ENCODE data around the gene WDFY4.

The WDFY4 gene

DNA sequence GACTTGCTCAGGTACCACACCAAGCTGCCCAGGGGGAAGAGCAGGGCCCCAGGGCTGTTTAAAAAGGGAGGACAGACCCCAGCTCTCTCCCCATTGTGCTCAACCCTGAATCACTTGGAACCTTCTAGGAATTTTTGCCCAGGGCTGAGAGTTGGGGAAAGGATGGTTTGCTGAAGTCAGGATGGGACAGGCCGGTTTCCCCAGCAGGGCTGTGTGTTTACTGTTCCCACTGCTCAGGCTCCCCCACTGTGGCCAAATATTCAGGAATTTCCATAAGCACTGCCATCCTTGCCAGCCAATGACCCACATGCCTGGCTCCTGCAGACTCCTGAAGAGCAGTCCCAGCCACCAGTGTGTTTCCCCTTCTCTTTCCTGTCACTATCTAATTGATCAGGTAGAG lies 120.7 kb downstream of the WDFY4 start:
- in situ Hi-C loops (cut with MboI; ENCODE audit: low sequenced_read_pairs), result no loop called here

GRCh38 chr10:48805848-48806247 lies 121.2 kb downstream of the WDFY4 start:
- in situ Hi-C loops (cut with MboI; ENCODE audit: low sequenced_read_pairs), result no loop called here

DNA sequence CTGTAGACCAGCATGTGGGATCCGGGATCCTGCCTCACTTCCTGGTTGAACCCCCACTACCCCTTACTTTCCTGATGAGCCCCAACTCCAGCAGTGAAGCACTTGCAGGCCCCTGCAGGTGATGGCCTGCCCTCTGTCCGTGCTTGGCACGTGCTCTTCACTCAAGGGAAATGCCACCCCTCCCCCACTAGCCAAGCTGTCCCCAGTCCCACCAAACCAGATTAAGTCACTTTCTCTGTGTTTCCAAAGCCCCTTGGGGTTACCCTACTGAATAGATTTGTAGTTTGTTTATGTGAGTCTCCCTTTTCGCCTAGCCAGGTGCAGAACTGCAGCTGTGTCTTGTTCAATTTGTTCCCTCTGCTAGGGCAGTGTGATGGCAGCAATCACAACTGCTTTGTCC lies 121.7 kb downstream of the WDFY4 start:
- in situ Hi-C loops (cut with MboI; ENCODE audit: low sequenced_read_pairs), result no loop called here

DNA sequence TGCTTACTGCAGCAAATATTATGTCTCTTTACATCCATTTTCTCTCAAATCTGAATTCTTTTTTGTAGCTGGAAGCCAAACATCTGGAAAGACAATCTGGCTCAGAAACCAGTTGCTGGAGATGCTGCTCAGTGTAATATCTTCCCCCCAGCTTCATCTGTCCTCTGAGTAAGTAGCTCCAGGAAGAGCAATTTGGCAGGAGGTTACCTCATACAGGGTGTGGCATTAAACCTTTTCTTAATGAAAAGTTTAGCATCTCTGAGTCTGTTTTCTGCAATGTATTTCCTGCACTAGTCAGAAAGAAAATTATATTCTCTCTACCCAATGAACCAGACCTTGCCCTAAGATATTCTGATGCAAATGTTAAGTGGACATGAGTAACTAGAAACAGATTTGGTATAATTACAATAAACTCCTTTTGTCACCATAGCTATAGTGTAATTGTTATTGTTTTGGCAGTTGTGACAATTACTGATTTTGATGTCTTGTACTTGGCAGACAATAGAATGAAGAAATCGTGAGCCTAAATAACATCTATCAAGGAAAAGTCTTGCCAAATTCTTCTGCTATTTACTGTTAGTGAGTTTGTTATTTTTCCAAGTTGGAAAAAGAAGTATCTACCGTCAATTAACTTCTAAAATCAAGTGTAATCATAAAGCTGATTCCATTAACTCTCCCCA lies 123.3 kb downstream of the WDFY4 start:
- in situ Hi-C loops (cut with MboI; ENCODE audit: low sequenced_read_pairs), result no loop called here

DNA sequence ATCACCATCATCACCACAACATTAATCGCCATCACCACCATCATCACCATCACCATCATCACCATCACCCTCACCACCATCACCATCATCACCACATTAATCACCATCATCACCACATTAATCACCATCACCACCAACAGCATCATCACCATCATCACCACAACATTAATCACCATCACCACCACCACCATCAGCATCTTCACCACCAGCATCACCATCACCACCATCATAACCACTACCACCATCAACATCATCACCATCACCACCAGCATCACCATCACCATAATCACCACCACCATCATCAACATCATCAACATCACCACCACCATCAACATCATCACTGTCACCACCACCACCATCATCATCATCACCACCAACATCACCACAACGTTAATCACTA lies 124.6 kb downstream of the WDFY4 start:
- in situ Hi-C loops (cut with MboI; ENCODE audit: low sequenced_read_pairs), result no loop called here

GRCh38 chr10:48811461-48811860 lies 126.8 kb downstream of the WDFY4 start:
- in situ Hi-C loops (cut with MboI; ENCODE audit: low sequenced_read_pairs), result no loop called here

- in situ Hi-C loops (cut with MboI; ENCODE audit: low sequenced_read_pairs), result no loop called here
Observed at GRCh38 chr10:48811917-48812316, 127.2 kb downstream of the WDFY4 start.

- in situ Hi-C loops (cut with MboI; ENCODE audit: low sequenced_read_pairs), result no loop called here
Observed at GRCh38 chr10:48813291-48813690, 128.6 kb downstream of the WDFY4 start.

DNA sequence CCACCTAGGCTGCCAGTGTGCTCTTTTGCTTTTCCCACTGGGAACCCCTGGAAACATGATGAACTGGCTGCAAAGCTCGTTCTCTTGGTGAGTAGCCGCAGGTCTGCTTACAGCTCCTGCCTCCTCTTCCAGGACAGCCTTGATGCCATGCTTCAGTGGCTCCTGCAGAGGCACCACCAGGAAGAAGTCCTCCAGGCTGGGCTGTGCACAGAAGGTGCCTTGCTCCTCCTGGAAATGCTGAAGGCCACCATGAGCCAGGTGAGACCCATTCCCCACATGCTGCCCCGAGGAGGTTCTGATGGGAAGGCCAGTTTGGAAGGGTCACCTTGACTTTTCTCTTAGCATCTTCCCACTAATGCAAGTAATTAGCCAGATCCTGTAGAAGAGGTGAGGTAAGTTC lies 129.2 kb downstream of the WDFY4 start:
- in situ Hi-C loops (cut with MboI; ENCODE audit: low sequenced_read_pairs), result no loop called here

GRCh38 chr10:48814933-48815332 lies 130.3 kb downstream of the WDFY4 start:
- in situ Hi-C loops (cut with MboI; ENCODE audit: low sequenced_read_pairs), result no loop called here

- in situ Hi-C loops (cut with MboI; ENCODE audit: low sequenced_read_pairs), result no loop called here
Observed at GRCh38 chr10:48817141-48817540, 132.5 kb downstream of the WDFY4 start.

DNA sequence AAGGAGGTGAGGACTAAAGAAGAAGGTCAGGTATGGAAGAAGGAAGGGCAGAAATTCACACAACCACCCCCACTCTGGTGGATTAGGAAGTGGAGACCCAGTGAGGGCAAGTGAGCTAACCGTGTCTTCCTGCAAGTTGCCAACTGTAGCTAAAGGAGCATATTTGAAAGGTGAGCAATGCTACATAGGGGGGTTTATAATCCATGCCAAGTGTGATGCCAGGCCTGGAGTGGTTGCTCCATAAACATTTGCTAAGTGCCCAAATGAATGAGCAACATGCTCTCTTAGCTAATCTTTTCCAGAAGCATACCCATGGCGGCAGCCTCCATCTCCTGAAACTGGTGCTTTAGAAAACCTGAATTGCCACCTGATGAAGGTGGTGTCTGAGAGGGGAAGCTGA lies 133.4 kb downstream of the WDFY4 start:
- in situ Hi-C loops (cut with MboI; ENCODE audit: low sequenced_read_pairs), result no loop called here

- in situ Hi-C loops (cut with MboI; ENCODE audit: low sequenced_read_pairs), result no loop called here
Observed at GRCh38 chr10:48818861-48819520, 134.3 kb downstream of the WDFY4 start.

GRCh38 chr10:48819783-48820182 lies 135.1 kb downstream of the WDFY4 start:
- in situ Hi-C loops (cut with MboI; ENCODE audit: low sequenced_read_pairs), result no loop called here

DNA sequence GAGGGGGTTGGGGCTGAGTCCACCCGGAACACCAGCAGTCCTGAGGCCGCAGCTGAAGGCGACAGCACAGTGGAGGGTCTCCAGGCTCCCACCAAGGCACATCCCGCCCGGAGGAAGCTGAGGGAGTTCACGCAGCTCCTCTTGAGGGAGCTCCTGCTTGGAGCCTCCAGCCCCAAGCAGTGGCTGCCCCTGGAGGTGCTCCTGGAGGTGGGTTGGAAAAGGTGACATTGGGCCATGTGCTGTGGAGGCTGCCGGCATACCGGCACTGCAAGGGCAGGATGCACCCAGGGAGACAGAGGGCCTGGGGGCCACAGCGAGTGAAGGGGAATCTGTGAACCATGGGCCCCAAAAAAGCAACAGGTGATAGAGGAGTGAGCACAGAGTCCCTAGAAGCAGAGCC lies 135.6 kb downstream of the WDFY4 start:
- in situ Hi-C loops (cut with MboI; ENCODE audit: low sequenced_read_pairs), result no loop called here

DNA sequence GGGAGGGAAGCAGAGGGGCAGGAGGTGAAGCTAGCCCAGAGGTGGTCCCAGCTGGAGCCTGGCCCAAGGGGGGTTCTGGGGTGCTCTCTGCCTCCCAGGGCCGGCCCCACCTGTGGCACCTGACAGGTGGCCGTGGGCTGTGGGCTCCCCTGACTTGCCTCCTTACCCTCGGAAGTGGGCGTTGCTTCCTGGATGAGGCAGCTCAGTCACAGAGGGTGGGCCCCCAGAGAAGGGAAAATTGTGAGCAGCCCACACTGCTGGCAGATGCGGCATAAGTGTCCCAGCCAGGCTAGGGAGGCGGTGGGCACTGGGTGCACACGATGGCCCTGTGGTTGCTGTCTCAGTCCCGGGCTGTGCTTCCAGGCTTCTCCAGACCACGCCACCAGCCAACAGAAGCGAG lies 136.0 kb downstream of the WDFY4 start:
- in situ Hi-C loops (cut with MboI; ENCODE audit: low sequenced_read_pairs), result no loop called here

DNA sequence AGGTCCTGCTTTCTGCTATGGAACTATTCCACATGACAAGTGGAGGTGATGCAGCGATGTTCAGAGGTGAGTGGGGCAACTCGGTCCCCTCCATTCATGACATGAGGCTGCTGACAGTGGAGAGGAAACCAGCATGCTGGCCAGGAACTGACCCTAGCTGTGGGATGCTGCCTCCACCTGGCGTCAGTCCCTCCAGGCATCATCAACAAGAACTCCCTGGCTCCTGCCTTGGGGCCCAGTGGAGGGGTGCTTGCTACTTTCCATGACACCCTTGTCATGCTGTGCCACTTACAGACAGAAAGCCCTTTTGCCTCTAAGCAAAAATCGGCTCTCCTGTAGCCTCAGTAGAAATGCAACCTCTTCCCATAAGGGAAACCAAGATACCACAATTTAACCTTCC lies 136.4 kb downstream of the WDFY4 start:
- in situ Hi-C loops (cut with MboI; ENCODE audit: low sequenced_read_pairs), result no loop called here

DNA sequence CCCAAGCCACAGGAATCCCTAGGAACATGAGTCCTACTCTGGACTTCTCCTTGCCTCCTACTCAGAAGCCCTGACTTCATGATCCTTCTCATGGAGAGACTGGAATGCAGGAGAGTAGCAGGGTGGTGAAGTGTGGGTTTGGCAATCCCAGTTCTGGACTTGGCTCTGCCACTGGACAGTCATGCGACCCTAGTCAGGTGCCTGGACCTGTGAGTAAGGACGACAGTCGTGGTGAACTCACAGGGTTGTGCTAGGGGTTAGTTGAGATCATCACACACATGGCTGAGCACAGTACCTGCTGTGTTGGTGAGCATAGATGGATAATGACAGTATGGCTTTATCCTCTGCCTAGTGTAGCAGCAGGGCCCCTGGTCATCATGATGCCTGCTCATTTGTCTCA lies 137.0 kb downstream of the WDFY4 start:
- in situ Hi-C loops (cut with MboI; ENCODE audit: low sequenced_read_pairs), result no loop called here

DNA sequence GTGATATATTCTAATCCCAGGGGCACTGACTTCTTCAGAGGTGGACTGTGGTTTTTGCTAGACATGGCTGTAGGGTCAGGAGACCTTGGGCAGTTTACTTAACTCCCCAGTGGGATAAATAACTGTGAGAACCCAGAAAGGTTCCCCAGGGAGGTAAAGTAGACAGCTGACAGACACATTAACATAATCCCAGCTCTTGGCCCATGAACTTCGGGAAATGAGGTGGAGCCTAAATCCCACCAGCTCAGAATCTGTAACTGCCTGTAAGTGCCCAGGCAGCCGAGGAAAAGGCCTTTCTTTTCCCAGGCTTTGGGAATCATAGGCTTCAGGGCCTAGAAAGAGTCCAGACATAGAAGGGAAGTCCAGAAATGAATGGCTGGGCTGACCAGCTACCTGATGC lies 149.0 kb downstream of the WDFY4 start:
- in situ Hi-C loops (cut with MboI; ENCODE audit: low sequenced_read_pairs), result no loop called here

- in situ Hi-C loops (cut with MboI; ENCODE audit: low sequenced_read_pairs), result no loop called here
Observed at GRCh38 chr10:48834189-48834965, 149.7 kb downstream of the WDFY4 start.

GRCh38 chr10:48835781-48836180 lies 151.1 kb downstream of the WDFY4 start:
- in situ Hi-C loops (cut with MboI; ENCODE audit: low sequenced_read_pairs), result no loop called here

- in situ Hi-C loops (cut with MboI; ENCODE audit: low sequenced_read_pairs), result no loop called here
Observed at GRCh38 chr10:48836605-48837004, 151.9 kb downstream of the WDFY4 start.
